Neural cell (in vitro differentiated cells): ENCODE data around the gene HMCES. TPM values are rescaled to one million over a fixed set of nuclear protein-coding genes. Genes with fewer than 3 reads are reported as not detected.

Experiments used
- H2AFZ ChIP-seq: fragments of 200-600, 300-800 bp; sonication (generic), shearing (Covaris generic); 2 replicates; pipeline ENCODE4 v1.6.0; 2014; ENCODE audit warnings: low read depth, mild to moderate bottlenecking, antibody characterized with exemption, low read length, moderate library complexity
- H3F3A ChIP-seq: fragments of 200-600 bp; shearing (Covaris generic); 2 replicates; pipeline ENCODE4 v1.6.1; 2016; ENCODE audit warnings: mild to moderate bottlenecking, moderate library complexity, mixed read lengths, antibody characterized with exemption, low read length; ENCODE audit not compliant: insufficient read depth, poor library complexity, severe bottlenecking
- H3K27ac ChIP-seq: fragments of 200-600, 300-800 bp; sonication (generic), shearing (Covaris generic); 2 replicates; pipeline ENCODE4 v1.5.1; 2014; ENCODE audit warnings: mild to moderate bottlenecking, low read length, moderate library complexity
- H3K27me3 ChIP-seq: fragments of 300-800, 200-600 bp; sonication (generic), shearing (Covaris generic); 2 replicates; pipeline ENCODE4 v1.6.0; 2014; ENCODE audit warnings: mild to moderate bottlenecking, low read depth, low read length, moderate library complexity; ENCODE audit not compliant: insufficient read depth
- H3K36me3 ChIP-seq: fragments of 300-800, 200-600 bp; sonication (generic), shearing (Covaris generic); 2 replicates; pipeline ENCODE4 v1.5.1; 2014; ENCODE audit warnings: mild to moderate bottlenecking, antibody characterized with exemption, low read length, moderate library complexity; ENCODE audit not compliant: insufficient read depth
- H3K4me2 ChIP-seq: fragments of 300-800, 200-600 bp; sonication (generic), shearing (Covaris generic); 2 replicates; pipeline ENCODE4 v1.6.0; 2014; ENCODE audit warnings: mild to moderate bottlenecking, low read length
- H3K4me3 ChIP-seq: fragments of 300-800, 200-600 bp; sonication (generic), shearing (Covaris generic); 2 replicates; pipeline ENCODE4 v1.5.1; 2014; ENCODE audit warnings: mild to moderate bottlenecking, low read length, moderate library complexity
- H3K79me2 ChIP-seq: fragments of 200-600 bp; shearing (Covaris generic); replicated peaks from 2 replicates; pipeline ENCODE4 v1.6.0; 2014; ENCODE audit warnings: mild to moderate bottlenecking, low read length, moderate library complexity; ENCODE audit not compliant: insufficient read depth
- H3K9ac ChIP-seq: fragments of 300-800, 200-600 bp; sonication (generic), shearing (Covaris generic); 2 replicates; pipeline ENCODE4 v1.6.1; 2016; ENCODE audit warnings: mild to moderate bottlenecking, low read length, mixed read lengths
- H3K9me2 ChIP-seq: fragments of 200-600 bp; shearing (Covaris generic); 2 replicates; pipeline ENCODE4 v1.6.1; 2016; ENCODE audit warnings: mild to moderate bottlenecking, low read length, mixed read lengths; ENCODE audit not compliant: insufficient read depth
- H3K9me3 ChIP-seq: fragments of 200-600, 300-800 bp; sonication (generic), shearing (Covaris generic); 2 replicates; pipeline ENCODE4 v1.6.1; 2016; ENCODE audit warnings: mild to moderate bottlenecking, mixed run types, low read length, moderate library complexity, mixed read lengths
- H4K20me1 ChIP-seq: fragments of 200-600 bp; shearing (Covaris generic); 2 replicates; pipeline ENCODE4 v1.6.1; 2016; ENCODE audit warnings: mild to moderate bottlenecking, mixed run types; ENCODE audit not compliant: insufficient read depth
- CTCF ChIP-seq: fragments of 450-650 bp; IDR thresholded peaks from 2 replicates; pipeline ENCODE4 v1.5.1; 2014; ENCODE audit warnings: antibody characterized with exemption, mild to moderate bottlenecking, moderate library complexity; ENCODE audit not compliant: poor library complexity, severe bottlenecking
- EP300 ChIP-seq: fragments of 450-650 bp; conservative IDR thresholded peaks from 2 replicates; pipeline ENCODE4 v1.6.1; 2014; ENCODE audit warnings: antibody characterized with exemption, mild to moderate bottlenecking, moderate library complexity; ENCODE audit not compliant: poor library complexity, severe bottlenecking
- EZH2 ChIP-seq: fragments of 200-600, 300-800 bp; shearing (Covaris generic), sonication (generic); IDR thresholded peaks from 2 replicates; pipeline ENCODE4 v1.6.1; 2014; ENCODE audit warnings: antibody characterized with exemption, low read length, borderline replicate concordance, mild to moderate bottlenecking; ENCODE audit not compliant: insufficient read depth, poor library complexity, severe bottlenecking
- MXI1 ChIP-seq: fragments of 450-650 bp; conservative IDR thresholded peaks from 2 replicates; pipeline ENCODE4 v1.6.1; 2014; ENCODE audit warnings: antibody characterized with exemption, mild to moderate bottlenecking; ENCODE audit not compliant: poor library complexity, severe bottlenecking
- POLR2AphosphoS5 ChIP-seq: IDR thresholded peaks from 2 replicates; pipeline ENCODE4 v1.6.1; 2012
- RAD21 ChIP-seq: fragments of 450-650 bp; conservative IDR thresholded peaks from 2 replicates; pipeline ENCODE4 v1.6.1; 2014; ENCODE audit warnings: antibody characterized with exemption, mild to moderate bottlenecking, moderate library complexity
- REST ChIP-seq: IDR thresholded peaks from 2 replicates; pipeline ENCODE4 v1.6.1; 2012; ENCODE audit warnings: borderline replicate concordance
- SMC3 ChIP-seq: fragments of 450-650 bp; conservative IDR thresholded peaks from 2 replicates; pipeline ENCODE4 v1.6.1; 2014; ENCODE audit warnings: antibody characterized with exemption, mild to moderate bottlenecking, moderate library complexity; ENCODE audit not compliant: poor library complexity
- TAF1 ChIP-seq: IDR thresholded peaks from 2 replicates; pipeline ENCODE4 v1.6.1; 2012; ENCODE audit warnings: low read depth
- polyA plus RNA-seq: library from polyadenylated mRNA; depleted of rRNA; stranded (reverse); fragments of >200 nt; gene quantifications from 2 replicates; pipeline ENCODE4 v1.2.3, GENCODE V29; 2014

Gene HMCES
- polyA plus RNA-seq, 1 donor from 2014 or later = 23.0 TPM

- Histone ChIP-seq H3K36me3 (no peaks in the 10 kb centered on the region), H4K20me1 (no peaks in the 10 kb centered on the region), H3K27me3 (no peaks in the 10 kb centered on the region), H3K9me2 (no peaks in the 10 kb centered on the region), H3K27ac (no peak overlapping the region), H2AFZ (no peak overlapping the region), H3K4me2 (no peak overlapping the region), H3K79me2 (peaks cover 22% of the 10 kb centered on the region), H3F3A (no peaks in the 10 kb centered on the region), H3K9ac (no peak overlapping the region), H3K9me3 (no peaks in the 10 kb centered on the region), H3K4me3 (no peak overlapping the region)
- TF ChIP-seq TAF1 (no peak), MXI1 (no peak), REST (no peak), EZH2 (no peak), EP300 (no peak), RAD21 (no peak), CTCF (no peak), SMC3 (no peak), POLR2AphosphoS5 (no peak)
Measured at GRCh38 chr3:129246636-129247035, 32.0 kb upstream of the HMCES start.

- H2AFZ ChIP-seq = peak overlapping the region; percentile 98
- peak overlapping the region; percentile 50 for H3K27ac ChIP-seq
- no peaks in the 10 kb centered on the region for H3F3A ChIP-seq
- no peaks in the 10 kb centered on the region for H3K27me3 ChIP-seq
- H3K36me3 ChIP-seq = no peaks in the 10 kb centered on the region
- peak overlapping the region; percentile 94 for H3K9ac ChIP-seq
- H4K20me1 ChIP-seq = no peaks in the 10 kb centered on the region
- H3K79me2 ChIP-seq = peaks cover 22% of the 10 kb centered on the region
- no peaks in the 10 kb centered on the region for H3K9me2 ChIP-seq
- peak overlapping the region; percentile 99 for H3K4me3 ChIP-seq
- H3K9me3 ChIP-seq = no peaks in the 10 kb centered on the region
- TF ChIP-seq MXI1 (no peak), CTCF (no peak), TAF1 (no peak), RAD21 (no peak), POLR2AphosphoS5 (no peak), SMC3 (no peak), REST (no peak), EZH2 (no peak), EP300 (no peak)
- peak overlapping the region; percentile 42 for H3K4me2 ChIP-seq
Measured at GRCh38 chr3:129248286-129248979, 30.2 kb upstream of the HMCES start.
